Body of pancreas (tissue), 4 donors: ENCODE measurements around the gene EMSY.

Experiments
- CTCF ChIP-seq, 7 experiments: fragments of 450-650 bp in 4 of 7; fragments of 200-600 bp in 3 of 7; sonication (generic) in 3 of 7; IDR thresholded peaks; one replicate each; pipeline ENCODE4 v1.5.1; 2016 to 2019; ENCODE audit warnings: antibody characterized with exemption in 7 of 7
- POLR2A ChIP-seq, 3 donors: fragments of 450-650 bp; IDR thresholded peaks; one replicate each; pipeline ENCODE4 v1.6.1; 2016; ENCODE audit warnings: antibody characterized with exemption in 3 of 3, mild to moderate bottlenecking in 2 of 3

GRCh38 chr11:76459846-76460245 lies 15.0 kb downstream of the EMSY start:
- TF ChIP-seq CTCF (IDR thresholded peaks at IDR 0.05) (no peak), POLR2A (IDR thresholded peaks at IDR 0.05) (no peak)
